ENCODE data around the gene LARGE1.
"Not testable (repeated sequence)": the region's sequence is repeated elsewhere in the genome, so short reads cannot be mapped to it uniquely, and the experiment has no call there.

The LARGE1 gene

GRCh38 chr22:33400061-33400840 is 520.0 kb downstream of the LARGE1 start:
- no peak for DNase-seq

- peak; percentile 16 for DNase-seq
Measured at GRCh38 chr22:33397381-33397907, 522.8 kb downstream of the LARGE1 start.

DNA sequence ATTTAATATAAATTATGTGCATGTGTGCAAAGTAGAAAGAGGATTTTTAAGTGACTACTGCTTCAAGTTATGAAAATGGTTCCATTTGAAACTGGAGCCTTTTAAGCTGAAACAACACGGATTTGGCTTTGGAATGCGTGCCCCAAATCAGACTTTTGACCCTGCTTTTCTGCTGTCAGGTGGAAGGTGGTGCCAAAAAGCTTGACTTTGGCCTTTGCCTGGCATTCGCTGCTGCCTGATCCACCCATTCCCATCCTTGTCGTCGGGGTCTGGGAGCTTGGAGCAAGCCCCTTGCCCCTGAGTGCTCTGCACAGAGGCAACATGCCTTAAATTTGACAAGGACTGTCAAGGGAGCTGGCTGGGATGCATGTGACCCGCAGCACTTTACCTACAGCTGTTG is 526.8 kb downstream of the LARGE1 start:
- DNase-seq = no peak

GRCh38 chr22:33391298-33391697 is 529.0 kb downstream of the LARGE1 start:
- DNase-seq = no peak

DNA sequence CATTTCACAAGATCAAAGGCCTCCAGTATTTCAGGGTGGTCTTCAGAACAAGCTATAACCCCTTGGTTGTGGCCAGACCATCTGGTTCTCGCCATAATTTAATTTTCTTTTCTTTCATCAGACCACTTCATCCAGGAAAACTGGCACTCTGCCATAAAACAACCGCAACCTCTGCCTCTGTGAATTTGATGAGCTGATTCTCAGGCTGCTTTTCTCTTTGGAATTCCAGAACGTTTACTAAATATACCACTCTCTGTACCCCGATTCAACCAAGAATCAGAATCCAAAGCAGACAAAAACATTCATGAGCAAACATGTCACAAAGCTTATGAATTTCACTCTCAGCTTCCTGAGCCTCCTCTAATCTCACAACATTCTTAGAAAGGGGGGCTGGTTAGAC is 530.3 kb downstream of the LARGE1 start:
- DNase-seq = peak; percentile 85

- DNase-seq = no peak
Measured at GRCh38 chr22:33386270-33386669, 534.0 kb downstream of the LARGE1 start.

- no peak for DNase-seq
Measured at GRCh38 chr22:33385611-33386010, 534.7 kb downstream of the LARGE1 start.

DNA sequence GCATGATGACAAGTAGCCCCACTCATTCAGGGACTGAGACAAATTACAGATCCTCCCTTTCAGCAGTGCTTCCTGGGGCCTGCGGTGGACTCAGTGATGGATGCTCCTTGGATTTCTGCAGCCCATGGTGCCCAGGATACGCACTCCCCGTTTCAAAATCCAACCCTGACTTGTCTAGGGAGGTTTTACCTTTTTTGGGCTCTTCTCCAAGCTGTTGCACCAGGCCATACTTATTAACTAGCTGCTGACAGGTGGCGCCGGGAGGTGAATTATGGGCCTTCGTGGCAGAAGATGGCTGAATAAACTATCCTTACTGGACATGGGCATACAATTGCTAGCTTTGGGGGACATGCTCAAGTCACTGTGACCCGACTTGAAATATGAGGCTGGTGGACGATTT is 537.8 kb downstream of the LARGE1 start:
- DNase-seq = no peak

DNA sequence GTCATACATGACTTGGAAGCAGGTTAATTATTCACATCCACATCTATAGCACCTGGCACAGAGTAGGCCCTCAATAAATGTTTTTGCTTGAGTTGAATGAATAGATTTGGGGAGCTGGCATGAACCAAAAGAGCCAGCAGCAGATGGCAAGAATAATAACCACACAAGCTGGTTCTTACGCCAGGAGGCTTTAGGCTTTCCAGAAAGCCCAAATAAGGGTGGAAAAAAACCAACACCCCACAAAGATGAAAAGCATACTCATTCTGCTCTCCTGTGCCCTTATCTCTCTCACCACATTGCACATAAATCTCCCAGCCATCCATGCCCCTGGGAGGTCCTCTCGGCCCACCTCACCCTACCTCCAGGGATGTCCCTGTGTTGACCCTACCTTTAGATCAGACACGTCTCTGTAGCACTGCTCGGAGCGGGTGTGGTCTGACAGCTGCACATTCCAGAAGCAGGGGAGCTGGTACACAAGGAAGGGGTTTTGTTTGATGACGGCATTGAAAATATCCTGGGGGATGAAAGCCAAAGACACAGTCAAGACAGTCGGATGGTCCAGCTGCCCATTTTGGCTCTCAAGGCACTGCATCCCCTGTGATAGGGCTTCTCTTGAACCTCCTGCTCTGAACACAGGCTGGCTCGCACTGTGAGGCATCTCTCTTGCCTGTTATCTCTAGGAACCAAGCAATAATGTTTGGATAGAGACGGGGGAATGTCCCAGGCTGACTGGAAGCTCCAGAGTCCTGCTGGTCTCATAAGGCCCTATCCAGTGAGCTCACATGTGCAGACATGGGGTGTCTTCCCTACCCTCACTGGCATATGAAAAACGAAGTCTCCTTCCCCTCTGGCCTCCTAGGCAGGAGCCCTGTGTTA is 538.5 kb downstream of the LARGE1 start:
- no peak for DNase-seq

DNA sequence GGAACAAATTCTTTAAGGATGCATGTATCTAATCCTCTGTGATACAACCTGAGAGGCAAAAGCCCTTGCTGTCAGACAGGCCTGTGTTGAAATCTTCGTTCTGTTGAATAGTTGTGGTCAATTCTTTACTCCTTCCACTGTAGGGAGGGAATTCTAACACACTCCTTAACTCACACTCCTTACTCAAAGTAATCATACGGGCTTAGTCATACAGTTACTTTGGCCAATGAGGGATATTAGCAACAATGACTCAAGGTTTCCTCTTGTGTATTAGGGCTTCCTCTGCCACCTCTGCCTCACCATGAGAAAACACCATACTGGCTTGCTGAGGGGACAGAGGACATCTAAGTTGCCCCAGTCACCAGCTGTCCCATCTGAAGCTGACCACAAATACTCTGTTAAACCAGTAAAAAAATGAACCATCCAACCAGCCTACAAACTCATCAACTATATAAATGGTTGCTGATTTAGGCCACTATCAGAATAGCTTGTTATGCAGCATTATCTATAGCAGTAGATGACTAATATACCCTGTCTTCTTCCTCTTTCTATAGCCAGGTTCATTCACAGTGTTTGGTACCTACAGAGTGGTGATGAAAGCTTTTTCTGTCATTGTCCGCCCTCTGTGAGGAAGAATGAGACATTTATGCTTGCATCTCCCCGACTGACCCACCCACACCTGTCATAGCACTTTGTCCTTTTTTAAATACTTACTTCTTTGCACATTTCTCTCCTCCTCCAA is 539.3 kb downstream of the LARGE1 start:
- peak; percentile 93 for DNase-seq

- DNase-seq = no peak
Measured at GRCh38 chr22:33379836-33380235, 540.4 kb downstream of the LARGE1 start.

- no peak for DNase-seq
Measured at GRCh38 chr22:33372875-33373274, 547.4 kb downstream of the LARGE1 start.

DNA sequence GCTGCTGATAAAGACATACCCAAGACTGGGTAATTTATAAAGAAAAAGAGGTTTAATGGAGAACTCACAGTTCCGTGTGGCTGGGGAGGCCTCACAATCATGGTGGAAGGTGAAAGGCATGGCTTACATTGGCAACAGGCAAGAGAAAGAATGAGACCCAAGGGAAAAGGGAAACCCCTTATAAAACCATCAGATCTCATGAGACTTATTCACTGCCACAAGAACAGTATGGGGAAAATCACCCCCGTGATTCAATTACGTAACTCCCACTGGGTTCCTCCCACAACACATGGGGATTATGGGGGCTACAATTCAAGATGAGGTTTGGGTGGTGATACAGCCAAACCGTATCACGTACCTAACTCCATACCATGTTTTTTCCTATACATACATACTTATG is 557.0 kb downstream of the LARGE1 start:
- DNase-seq = not testable (repeated sequence)

DNA sequence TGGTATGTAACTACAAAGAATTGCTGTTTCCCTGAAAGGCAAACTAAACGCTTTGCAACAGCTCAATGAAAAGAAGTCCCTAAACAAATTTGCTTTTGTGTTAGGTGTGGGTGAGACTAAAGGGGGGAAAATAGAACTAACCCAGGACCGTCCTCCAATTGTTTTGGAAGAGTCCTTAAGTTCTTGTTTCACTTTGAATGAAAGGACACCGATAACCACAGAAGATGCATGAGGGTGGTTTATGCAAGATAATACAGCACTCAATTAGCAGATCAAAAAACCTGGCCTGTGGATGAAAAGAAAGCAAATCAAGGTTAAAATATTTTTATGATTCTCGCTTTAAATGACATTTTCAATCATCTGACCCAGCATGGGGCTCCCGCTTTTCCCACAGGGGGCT is 557.6 kb downstream of the LARGE1 start:
- no peak for DNase-seq

DNA sequence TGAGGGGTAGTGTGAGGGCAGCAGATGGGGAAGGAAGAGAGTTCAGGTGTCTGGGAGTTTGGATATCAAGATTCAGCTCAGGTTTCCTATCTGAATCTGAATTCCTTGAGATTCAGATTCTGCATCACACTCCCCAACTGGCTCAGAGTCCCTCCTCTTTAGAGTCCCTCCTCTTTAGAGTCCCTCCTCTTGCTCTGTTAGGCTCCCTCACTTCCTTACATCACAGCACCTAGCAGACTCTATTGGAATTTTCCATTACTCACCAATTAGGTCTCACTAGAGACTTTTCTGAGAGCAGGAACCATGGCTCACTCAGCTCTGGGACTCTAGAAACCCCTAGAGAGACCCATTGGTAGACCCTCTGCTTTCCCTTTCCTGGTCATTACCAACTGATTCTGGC is 558.7 kb downstream of the LARGE1 start:
- DNase-seq = peak; percentile 27

DNA sequence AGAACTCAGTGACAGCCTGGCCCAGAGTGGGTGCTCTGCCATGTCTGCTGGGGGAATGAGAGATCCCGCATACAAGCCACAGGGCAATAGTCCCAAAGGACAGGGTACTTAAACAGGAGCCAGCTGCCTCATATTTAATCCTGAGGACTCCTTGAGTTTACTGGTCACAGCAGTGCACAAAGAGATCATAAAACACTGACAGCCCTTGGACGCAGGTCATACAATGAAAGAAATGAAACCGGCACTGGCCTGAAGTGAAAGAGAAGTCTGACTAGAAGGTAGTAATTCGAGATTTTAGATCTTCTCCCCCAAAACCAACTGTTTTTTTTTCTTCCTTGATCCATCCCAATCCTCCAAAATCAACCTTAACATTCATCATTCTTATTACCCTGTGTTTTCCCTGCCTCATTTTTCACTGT is 562.3 kb downstream of the LARGE1 start:
- DNase-seq = no peak

GRCh38 chr22:33354928-33355327 is 565.3 kb downstream of the LARGE1 start:
- DNase-seq = no peak

DNA sequence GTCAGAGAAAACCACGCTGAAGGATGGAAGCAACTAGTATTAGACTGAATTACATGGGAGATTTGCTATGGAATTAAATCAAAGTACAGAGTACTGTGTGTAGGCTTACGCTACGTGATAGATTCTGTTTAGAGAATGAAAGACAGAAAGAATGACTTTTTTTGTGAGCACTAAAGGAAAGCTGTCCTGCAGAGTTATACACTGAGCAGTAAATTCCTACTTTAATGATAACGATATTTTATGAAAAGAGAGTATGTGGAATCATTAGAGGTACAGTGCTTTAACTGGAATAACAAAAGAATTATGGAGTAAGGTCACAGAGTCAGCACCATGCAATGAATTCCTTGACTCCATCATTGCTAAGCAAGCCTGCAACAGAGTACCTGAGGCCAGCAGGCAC is 566.8 kb downstream of the LARGE1 start:
- no peak for DNase-seq

DNA sequence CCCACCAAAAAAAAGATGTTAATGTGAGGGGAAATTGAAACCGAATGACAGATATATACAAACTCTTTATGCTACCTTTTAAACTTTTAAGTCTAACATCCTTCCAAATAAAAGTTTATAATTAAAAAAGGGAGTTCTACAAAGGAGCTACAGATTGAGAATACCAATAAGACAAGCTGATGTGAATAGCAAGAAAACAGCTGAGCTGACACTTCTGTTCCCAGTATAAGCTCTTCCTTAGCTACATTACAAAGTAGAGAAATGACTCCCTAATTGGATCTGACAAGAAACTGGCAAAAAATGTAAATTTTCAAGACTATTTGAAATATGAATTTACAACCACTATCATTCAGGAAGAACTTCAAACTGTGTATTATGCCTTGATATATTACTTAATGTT is 567.5 kb downstream of the LARGE1 start:
- no peak for DNase-seq

DNA sequence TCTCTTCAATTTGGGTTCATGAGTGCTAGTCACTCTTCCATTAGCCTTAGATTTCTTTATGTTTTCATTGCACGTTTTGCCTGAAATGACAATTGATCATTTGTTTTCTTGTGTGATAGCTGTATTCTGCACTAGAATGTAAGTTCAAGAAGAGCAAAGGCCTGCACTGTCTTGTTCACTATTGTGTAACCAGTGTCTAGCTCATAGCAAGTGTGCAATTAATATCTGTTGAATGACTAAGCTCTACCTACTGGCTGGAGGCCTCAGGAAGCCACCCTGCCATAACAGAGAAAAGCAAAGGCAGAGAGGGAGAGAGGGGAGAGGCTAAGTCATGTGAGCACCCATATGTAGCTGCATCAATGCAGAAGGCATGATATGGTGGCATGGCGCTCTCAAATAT is 569.3 kb downstream of the LARGE1 start:
- DNase-seq = no peak

GRCh38 chr22:33350491-33350890 is 569.8 kb downstream of the LARGE1 start:
- DNase-seq = no peak

- DNase-seq = no peak
Measured at GRCh38 chr22:33347002-33347401, 573.3 kb downstream of the LARGE1 start.

- DNase-seq = no peak
Measured at GRCh38 chr22:33341611-33342010, 578.7 kb downstream of the LARGE1 start.

Data from fibroblast of upper back skin (primary cell).